Right ventricle myocardium superior (tissue), 1 donor: ENCODE results near the gene UBE2D3. TPM values are rescaled to one million over a fixed set of nuclear protein-coding genes. Genes with fewer than 3 reads are reported as not detected.

Source experiments
- ATAC-seq: fragments of 200-7000 bp; cut with Tn5 transposase; one replicate; pipeline ENCODE4 v1.9.1; 2020; ENCODE audit warnings: mild to moderate bottlenecking; ENCODE audit not compliant: poor library complexity
- DNase-seq: peaks from one replicate; pipeline ENCODE4 v3.0.0-alpha.2; 2020
- intact Hi-C: fragments of 100-400 bp; cut with DNase I; formaldehyde crosslinking; loops from one replicate; pipeline ENCODE4 v1.11.2; 2022
- total RNA-seq: library from RNA; stranded (reverse); fragmentation: NEBNext Ultra II Directional; extraction: Animal tissue kit (Norgen Biotek cat#: 25700); gene quantifications from one replicate; pipeline ENCODE4 v1.2.1, GENCODE V29; 2021
- donor health status: DM: no; HTN: yes; CAD: no; lungs with severe emphysema.

The UBE2D3 gene
- total RNA-seq, 1 donor from 2014 or later: 262 TPM

GRCh38 chr4:102809691-102810090, 17.7 kb downstream of the UBE2D3 start:
- ATAC-seq: no peak
- intact Hi-C loops: no loop called here
- no peak for DNase-seq

GRCh38 chr4:102809190-102809589, 18.2 kb downstream of the UBE2D3 start:
- intact Hi-C loops: no loop called here
- ATAC-seq: peak; percentile 77
- DNase-seq: no peak

GRCh38 chr4:102808009-102808408, 19.3 kb downstream of the UBE2D3 start:
- DNase-seq (no peak), ATAC-seq (peak; percentile 19)
- intact Hi-C loops: no loop called here

GRCh38 chr4:102807345-102807744, 20.0 kb downstream of the UBE2D3 start:
- DNase-seq: no peak
- no peak for ATAC-seq
- intact Hi-C loops: no loop called here

- DNase-seq (no peak), ATAC-seq (no peak)
- intact Hi-C loops: no loop called here
These were observed 27.5 kb downstream of the UBE2D3 start for GRCh38 chr4:102799816-102800215.

- DNase-seq (no peak), ATAC-seq (no peak)
- intact Hi-C loops: no loop called here
These were observed 32.4 kb downstream of the UBE2D3 start for GRCh38 chr4:102794999-102795398.

GRCh38 chr4:102792361-102792936, 34.9 kb downstream of the UBE2D3 start:
- ATAC-seq (peak; percentile 13), DNase-seq (no peak)
- intact Hi-C loops: no loop called here

GRCh38 chr4:102791318-102791835, 36.0 kb downstream of the UBE2D3 start:
- no peak for ATAC-seq
- no peak for DNase-seq

GRCh38 chr4:102789317-102789717, 38.0 kb downstream of the UBE2D3 start:
- DNase-seq: no peak
- ATAC-seq: no peak
- intact Hi-C loops: no loop called here

More at GRCh38 chr4:102791318-102791835, 36.0 kb downstream of the UBE2D3 start:
- intact Hi-C loops: no loop called here

- intact Hi-C loops: no loop called here
- DNase-seq (no peak), ATAC-seq (no peak)
These were observed 39.4 kb downstream of the UBE2D3 start for GRCh38 chr4:102787944-102788343.

- no peak for ATAC-seq
- intact Hi-C loops: no loop called here
- no peak for DNase-seq
These were observed 40.1 kb downstream of the UBE2D3 start for GRCh38 chr4:102787096-102787881.

GRCh38 chr4:102786279-102786678, 41.1 kb downstream of the UBE2D3 start:
- ATAC-seq (no peak), DNase-seq (no peak)
- intact Hi-C loops: no loop called here

- ATAC-seq: no peak
- DNase-seq: no peak
- intact Hi-C loops: no loop called here
These were observed 44.3 kb downstream of the UBE2D3 start for GRCh38 chr4:102783006-102783405.

GRCh38 chr4:102781570-102781969, 45.8 kb downstream of the UBE2D3 start:
- ATAC-seq (no peak), DNase-seq (no peak)
- intact Hi-C loops: no loop called here

- intact Hi-C loops: no loop called here
- no peak for ATAC-seq
These were observed 46.7 kb downstream of the UBE2D3 start for GRCh38 chr4:102780476-102781144.

GRCh38 chr4:102779204-102779603, 48.1 kb downstream of the UBE2D3 start:
- ATAC-seq (no peak), DNase-seq (no peak)
- intact Hi-C loops: no loop called here

More at GRCh38 chr4:102780476-102781144, 46.7 kb downstream of the UBE2D3 start:
- DNase-seq: no peak

GRCh38 chr4:102778720-102779119, 48.6 kb downstream of the UBE2D3 start:
- ATAC-seq (no peak), DNase-seq (no peak)
- intact Hi-C loops: no loop called here

- ATAC-seq (no peak), DNase-seq (no peak)
- intact Hi-C loops: no loop called here
These were observed 51.5 kb downstream of the UBE2D3 start for GRCh38 chr4:102775805-102776204.

- DNase-seq (no peak), ATAC-seq (peak; percentile 89)
- intact Hi-C loops: no loop called here
These were observed 53.1 kb downstream of the UBE2D3 start for GRCh38 chr4:102774254-102774653.
